ENCODE data around the gene ANKS4B. TPM values are rescaled to one million over a fixed set of nuclear protein-coding genes. Genes with fewer than 3 reads are reported as not detected.
A peak's percentile ranks its signal among the peaks of the same experiment; 100 is the strongest.
"Not testable (repeated sequence)": the region's sequence is repeated elsewhere in the genome, so short reads cannot be mapped to it uniquely, and the experiment has no call there.

ANKS4B gene
- total RNA-seq, 6 experiments from 2014 or later, result not detected

DNA sequence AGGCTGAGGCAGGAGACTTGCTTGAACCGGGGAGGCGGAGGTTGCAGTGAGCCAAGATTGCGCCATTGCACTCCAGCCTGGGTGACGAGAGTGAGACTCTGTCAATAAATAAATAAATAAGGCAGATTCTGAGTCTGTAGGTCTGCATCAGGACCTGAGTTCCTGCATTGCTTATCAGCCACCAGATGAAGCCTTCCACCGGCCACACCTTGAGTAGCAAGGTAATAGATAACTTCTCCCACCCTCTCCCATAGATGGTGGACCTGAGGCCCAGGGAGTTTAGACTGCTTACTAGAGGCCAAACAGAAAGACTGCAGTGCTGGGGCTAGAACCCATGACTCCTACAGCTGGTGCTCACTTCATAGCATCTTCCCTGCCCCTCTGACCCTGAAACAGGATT lies 44.2 kb upstream of the ANKS4B start:
- Mint-ChIP-seq H3K4me3 (no peak overlapping the region), H3K36me3 (ENCODE audit: low read depth) (peaks cover 8% of the 10 kb centered on the region; the same call in 1 of the 2 replicates)
- DNase-seq, result no peak

DNA sequence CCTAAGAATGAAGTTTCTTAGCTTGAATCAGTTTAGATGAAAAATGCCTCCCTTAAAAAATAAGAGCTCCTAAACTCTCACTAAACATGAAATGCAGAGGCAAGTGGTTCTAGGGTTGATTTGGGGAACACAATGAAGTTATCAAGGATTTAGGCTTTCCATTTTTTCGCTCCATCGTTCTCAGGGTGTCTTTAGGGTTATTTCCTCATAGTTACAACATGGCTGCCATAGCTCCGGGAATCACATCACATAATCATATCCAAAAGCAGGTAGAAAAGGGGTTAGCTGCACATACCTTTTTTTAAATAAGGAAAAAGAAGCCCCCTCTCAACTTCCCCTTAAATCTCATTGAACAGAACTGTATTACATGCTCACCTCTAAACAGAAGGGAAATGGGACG lies 43.5 kb upstream of the ANKS4B start:
- Mint-ChIP-seq H3K4me1 (ENCODE audit: low read depth) (peaks cover 38% of the 10 kb centered on the region), H3K36me3 (ENCODE audit: low read depth) (peaks cover 1% of the 10 kb centered on the region; the same call in 1 of the 2 replicates), H3K27ac (no peak overlapping the region), H3K9me3 (no peaks in the 10 kb centered on the region), H3K27me3 (ENCODE audit: insufficient read depth) (peaks cover 21% of the 10 kb centered on the region), H3K4me3 (no peak overlapping the region)
- TF ChIP-seq, protein P1, sequence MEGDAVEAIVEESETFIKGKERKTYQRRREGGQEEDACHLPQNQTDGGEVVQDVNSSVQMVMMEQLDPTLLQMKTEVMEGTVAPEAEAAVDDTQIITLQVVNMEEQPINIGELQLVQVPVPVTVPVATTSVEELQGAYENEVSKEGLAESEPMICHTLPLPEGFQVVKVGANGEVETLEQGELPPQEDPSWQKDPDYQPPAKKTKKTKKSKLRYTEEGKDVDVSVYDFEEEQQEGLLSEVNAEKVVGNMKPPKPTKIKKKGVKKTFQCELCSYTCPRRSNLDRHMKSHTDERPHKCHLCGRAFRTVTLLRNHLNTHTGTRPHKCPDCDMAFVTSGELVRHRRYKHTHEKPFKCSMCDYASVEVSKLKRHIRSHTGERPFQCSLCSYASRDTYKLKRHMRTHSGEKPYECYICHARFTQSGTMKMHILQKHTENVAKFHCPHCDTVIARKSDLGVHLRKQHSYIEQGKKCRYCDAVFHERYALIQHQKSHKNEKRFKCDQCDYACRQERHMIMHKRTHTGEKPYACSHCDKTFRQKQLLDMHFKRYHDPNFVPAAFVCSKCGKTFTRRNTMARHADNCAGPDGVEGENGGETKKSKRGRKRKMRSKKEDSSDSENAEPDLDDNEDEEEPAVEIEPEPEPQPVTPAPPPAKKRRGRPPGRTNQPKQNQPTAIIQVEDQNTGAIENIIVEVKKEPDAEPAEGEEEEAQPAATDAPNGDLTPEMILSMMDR (IDR thresholded peaks at IDR 0.05), result no peak
- no peak for DNase-seq

More for the DNA sequence above, 44.2 kb upstream of the ANKS4B start:
- TF ChIP-seq, protein P1 (IDR thresholded peaks at IDR 0.05), result no peak
- Mint-ChIP-seq H3K27ac (no peak overlapping the region), H3K27me3 (ENCODE audit: insufficient read depth) (peaks cover 19% of the 10 kb centered on the region), H3K9me3 (no peaks in the 10 kb centered on the region), H3K4me1 (ENCODE audit: low read depth) (peaks cover 36% of the 10 kb centered on the region)

DNA sequence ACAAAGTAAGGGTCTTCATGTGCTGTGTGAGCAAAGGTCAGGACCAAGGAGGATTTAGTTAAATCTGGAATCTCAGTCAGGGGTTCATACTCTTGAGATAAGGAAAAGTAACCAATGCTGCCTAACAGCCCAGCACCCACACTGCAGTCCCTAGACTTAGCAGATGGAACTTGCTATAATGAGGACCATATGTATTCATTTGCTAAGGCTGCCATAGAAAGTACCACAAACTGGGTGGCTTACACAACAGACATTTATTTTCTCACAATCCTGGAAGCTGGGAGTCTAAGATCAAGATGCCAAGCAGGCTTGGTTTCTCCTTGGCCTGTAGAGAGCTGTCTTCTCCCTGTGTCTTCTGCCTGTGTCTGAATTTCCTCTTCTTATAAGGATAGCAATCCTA lies 42.9 kb upstream of the ANKS4B start:
- Mint-ChIP-seq H3K4me1 (ENCODE audit: low read depth) (peaks cover 42% of the 10 kb centered on the region), H3K27me3 (ENCODE audit: insufficient read depth) (peaks cover 21% of the 10 kb centered on the region), H3K9me3 (no peaks in the 10 kb centered on the region), H3K36me3 (ENCODE audit: low read depth) (no peaks in the 10 kb centered on the region), H3K27ac (no peak overlapping the region), H3K4me3 (no peak overlapping the region)
- DNase-seq, result peak; percentile 23
- TF ChIP-seq, protein P1 (IDR thresholded peaks at IDR 0.05), result no peak

DNA sequence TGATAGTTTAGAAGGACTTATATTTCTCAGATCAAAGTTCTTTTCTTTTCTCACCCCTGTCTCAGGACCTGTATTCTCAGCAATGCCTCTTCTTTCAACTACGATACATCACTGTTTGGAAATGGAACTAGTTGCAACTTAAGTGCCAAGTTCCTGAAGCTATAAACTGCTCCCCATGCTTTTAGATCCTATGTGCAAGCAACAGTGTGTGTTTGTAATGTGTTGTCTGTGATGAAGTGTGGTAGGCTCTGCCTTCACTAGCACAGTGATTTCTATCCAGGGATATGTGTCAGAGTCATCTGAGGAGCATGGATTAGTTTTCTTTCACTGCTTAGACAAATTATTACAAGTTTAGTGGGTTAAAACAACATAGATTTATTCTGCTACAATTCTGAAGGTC lies 40.5 kb upstream of the ANKS4B start:
- no peak for DNase-seq
- H3K4me1 Mint-ChIP-seq (ENCODE audit: low read depth), result peaks cover 30% of the 10 kb centered on the region
- H3K27ac Mint-ChIP-seq, result no peak overlapping the region
- no peaks in the 10 kb centered on the region for H3K9me3 Mint-ChIP-seq
- H3K27me3 Mint-ChIP-seq (ENCODE audit: insufficient read depth), result peaks cover 33% of the 10 kb centered on the region
- TF ChIP-seq, protein P1 (IDR thresholded peaks at IDR 0.05), result no peak
- H3K36me3 Mint-ChIP-seq (ENCODE audit: low read depth), result no peaks in the 10 kb centered on the region
- H3K4me3 Mint-ChIP-seq, result no peak overlapping the region

GRCh38 chr16:21194771-21195301 lies 38.7 kb upstream of the ANKS4B start:
- Mint-ChIP-seq H3K9me3 (no peaks in the 10 kb centered on the region), H3K4me1 (ENCODE audit: low read depth) (peaks cover 21% of the 10 kb centered on the region), H3K36me3 (ENCODE audit: low read depth) (no peaks in the 10 kb centered on the region), H3K27ac (no peak overlapping the region), H3K27me3 (ENCODE audit: insufficient read depth) (peaks cover 42% of the 10 kb centered on the region), H3K4me3 (no peak overlapping the region)
- DNase-seq, result peak; percentile 44
- TF ChIP-seq, protein P1 (IDR thresholded peaks at IDR 0.05), result no peak

DNA sequence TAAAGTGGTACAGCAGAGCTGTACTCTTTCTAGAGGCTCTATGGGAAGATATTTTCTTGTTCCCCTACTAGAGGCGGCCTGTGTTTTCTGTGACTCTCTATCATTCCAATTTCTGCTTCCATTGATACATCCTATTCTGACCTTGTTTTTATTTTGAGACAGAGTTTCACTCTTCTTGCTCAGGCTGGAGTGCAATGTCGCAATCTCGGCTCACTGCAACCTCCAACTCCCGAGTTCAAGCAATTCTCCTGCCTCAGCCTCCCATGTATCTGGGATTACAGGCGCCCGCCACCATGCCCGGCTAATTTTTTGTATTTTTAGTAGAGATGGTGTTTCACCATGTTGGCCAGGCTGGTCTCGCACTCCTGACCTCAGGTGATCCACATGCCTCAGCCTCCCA lies 38.2 kb upstream of the ANKS4B start:
- H3K9me3 Mint-ChIP-seq; H3K27ac Mint-ChIP-seq; DNase-seq; H3K4me3 Mint-ChIP-seq; H3K36me3 Mint-ChIP-seq (ENCODE audit: low read depth): not testable (repeated sequence)
- Mint-ChIP-seq H3K27me3 (ENCODE audit: insufficient read depth) (peaks cover 47% of the 10 kb centered on the region), H3K4me1 (ENCODE audit: low read depth) (peaks cover 17% of the 10 kb centered on the region)

All from HFFc6 (cell line).